Occipital lobe (tissue), 2 donors: ENCODE data around the gene SLC6A3. TPM values are rescaled to one million over a fixed set of nuclear protein-coding genes. Genes with fewer than 3 reads are reported as not detected.
"Not testable (repeated sequence)": the region's sequence is repeated elsewhere in the genome, so short reads cannot be mapped to it uniquely, and the experiment has no call there.

Experiments used
- DNase-seq: peaks from one replicate; lab custom pipeline; 2025; lab: John Stamatoyannopoulos, UW
- total RNA-seq: library from RNA; depleted of rRNA; stranded (reverse); fragments of >200 nt; gene quantifications from one replicate; pipeline ENCODE4 v1.2.3, GENCODE V29; 2014

The SLC6A3 gene
- total RNA-seq, 1 donor from 2014 or later = not detected

- DNase-seq = not testable (repeated sequence)
Measured at GRCh38 chr5:1422522-1422921, 22.7 kb downstream of the SLC6A3 start.

DNA sequence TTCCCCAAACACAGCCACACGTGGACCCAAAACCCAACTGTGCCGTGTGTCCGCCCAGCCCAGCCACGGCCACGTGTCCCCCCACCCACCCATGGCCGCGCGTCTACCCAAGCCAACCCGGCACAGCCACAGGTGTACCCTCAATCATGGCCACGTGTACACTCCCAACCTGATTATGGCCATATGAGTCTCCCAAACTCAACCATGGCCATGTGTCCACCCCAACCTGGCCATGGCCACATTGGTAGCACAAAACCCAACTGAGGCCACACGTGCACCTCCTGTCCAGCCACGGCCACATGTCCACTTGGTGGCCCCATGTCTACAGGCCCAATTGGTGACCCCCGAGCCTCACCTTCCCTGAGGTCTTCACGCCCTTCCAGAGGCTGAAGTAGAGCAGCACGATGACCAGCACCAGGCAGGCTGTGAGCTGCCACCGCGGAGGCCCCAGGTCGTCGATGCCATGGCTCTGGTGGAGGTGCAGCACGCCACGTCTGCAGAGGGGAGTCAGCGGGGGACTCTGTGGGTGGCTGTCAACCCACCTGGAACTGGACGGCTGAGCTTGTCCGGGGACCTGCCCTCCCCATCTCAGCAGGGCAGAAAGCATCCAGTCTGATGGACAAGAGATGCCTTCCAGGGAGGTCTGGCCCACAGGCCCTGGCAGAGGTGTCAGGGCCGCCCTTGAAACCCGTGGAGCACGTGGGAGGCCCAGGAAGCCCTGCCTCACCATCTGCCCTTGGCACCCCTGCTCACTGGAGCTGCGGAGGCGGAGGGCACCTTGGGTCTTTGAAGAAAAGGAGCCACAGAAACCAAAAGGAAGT lies 23.5 kb downstream of the SLC6A3 start:
- DNase-seq = no peak

DNA sequence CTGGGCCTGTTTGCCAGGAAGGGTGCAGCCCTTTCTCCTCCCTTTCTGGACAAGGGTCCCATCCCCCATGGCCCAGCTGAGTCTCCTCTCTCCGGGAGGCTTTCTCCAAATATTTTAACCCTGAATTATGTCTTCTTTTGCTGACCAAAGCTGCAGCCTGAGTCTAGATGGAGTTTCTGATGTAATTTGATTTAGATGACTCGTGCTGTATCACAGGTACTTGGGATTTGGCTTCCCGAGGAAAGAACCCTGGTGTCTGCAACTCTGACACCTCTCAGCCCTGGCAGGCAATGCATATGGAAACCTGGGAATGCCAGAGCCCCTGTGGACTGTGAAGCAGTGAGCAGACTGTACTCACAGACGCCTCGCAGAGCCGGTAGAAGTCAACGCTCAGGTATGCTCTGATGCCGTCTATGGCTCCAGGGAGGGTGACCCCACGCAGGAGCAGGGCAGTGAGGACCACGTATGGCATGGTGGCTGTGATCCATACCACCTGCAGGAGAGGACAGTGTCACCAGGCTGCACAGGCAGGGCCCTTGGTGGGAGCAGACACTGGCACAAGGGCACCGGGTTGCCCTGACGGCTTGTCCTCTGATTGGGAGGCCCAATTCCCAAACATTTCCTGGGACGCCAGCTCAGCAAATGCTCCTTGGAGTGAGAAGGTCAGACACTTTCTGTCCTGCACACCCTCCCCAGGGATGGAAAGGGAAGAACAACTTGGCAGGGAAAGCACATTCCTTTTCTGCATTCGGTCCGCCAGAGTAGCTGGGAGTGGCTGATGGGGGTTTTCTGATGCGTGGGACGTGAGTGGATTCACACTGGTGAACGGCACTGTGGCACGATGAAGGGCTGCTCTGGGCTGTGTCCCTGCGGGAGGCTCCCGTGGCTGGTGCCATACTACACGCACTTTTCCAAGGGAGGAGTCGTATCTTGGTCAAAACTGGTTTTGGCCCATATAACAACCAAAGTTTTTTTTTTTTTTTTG lies 24.7 kb downstream of the SLC6A3 start:
- DNase-seq = no peak

- DNase-seq = no peak
Measured at GRCh38 chr5:1419476-1420210, 25.6 kb downstream of the SLC6A3 start.

DNA sequence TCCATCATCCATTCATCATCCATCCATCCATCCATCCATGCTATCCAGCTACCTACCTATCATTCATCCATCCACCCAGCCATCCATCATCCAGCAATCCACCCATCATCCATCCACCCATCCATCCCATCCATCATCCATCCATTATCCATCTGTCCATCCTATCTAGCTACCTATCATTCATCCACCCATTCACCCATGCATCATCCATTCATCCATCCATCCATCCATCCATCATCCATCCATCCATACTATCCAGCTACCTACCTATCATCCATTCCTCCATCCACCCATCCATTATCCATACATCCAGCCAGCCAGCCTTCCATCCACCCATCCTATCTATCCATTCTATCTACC lies 26.3 kb downstream of the SLC6A3 start:
- DNase-seq = no peak

DNA sequence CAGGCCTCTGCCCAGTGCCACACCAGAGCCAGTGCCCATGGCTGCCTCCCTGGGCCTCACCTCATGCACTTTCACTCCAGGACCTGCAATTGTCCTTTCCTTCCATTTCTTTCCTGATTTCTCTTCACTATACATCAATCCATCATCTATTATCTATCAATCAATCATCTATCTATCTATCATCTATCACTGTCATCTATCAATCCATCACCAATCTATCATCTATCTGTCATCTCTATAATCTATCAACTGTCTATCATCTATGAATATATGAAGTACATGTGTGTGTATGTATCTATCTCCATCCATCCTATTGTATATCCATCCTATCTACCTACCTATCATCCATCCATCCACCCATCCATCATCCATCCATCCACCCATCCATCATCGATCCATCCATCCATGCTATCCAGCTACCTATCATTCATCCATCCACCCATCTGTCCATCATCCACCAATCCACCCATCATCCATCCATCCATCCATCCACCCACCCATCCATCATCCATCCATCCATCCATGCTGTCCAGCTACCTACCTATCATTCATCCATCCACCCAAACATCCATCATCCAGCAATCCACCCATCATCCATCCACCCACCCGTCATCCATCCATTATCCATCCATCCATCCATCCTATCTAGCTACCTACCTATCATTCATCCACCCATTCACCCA lies 26.9 kb downstream of the SLC6A3 start:
- DNase-seq = no peak

DNA sequence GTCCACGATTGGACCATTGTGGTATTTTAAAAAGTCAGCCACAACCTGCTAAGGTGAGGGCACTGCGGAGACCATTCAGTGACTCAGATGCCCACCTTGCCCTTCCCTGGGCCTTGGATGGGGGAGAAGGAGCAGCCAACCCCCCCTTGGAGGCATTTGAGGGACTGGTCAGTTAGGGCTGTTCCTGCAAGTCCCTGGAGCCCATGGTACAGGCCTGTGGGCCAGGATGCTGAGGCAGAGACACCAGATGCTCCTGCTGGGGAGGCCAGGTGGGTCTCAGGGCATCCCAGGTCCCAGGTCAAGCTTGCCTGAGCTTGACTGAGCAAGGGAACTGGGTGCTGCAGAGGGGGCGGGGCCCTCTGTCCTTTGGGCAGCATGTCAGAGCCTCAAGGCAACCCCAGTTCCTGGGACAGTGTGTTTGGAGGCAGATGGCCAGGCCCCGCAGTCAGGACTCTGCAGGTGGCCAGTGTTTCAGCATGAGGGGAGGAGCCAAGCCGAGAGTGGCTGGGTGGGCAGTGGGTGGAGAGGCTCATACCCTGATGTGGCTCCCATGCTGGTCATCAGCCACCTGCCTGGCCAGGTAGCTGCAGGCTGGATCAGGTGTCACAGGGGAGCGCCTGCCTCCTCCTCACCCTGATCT lies 27.5 kb downstream of the SLC6A3 start:
- no peak for DNase-seq

GRCh38 chr5:1416856-1417469 lies 28.3 kb downstream of the SLC6A3 start:
- DNase-seq = no peak

- no peak for DNase-seq
Measured at GRCh38 chr5:1415626-1416360, 29.4 kb downstream of the SLC6A3 start.

DNA sequence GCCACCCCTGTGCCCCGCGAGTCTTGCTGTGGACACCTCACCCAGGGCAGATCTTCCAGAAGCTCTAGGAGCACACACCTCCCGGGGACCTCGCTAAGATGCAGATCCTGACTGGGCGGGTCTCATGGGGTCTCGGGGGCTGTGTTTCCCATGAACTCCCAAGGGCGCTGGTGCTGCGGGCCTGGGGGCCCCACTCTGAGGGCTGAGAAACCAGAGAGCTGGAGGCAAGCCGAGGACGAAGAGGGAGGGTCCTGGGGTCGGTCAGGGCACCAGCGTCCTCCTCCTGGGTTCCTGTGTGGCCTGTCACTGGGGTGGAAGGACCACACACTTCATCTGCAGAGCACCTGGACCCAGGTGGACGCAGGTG lies 30.2 kb downstream of the SLC6A3 start:
- DNase-seq = no peak

DNA sequence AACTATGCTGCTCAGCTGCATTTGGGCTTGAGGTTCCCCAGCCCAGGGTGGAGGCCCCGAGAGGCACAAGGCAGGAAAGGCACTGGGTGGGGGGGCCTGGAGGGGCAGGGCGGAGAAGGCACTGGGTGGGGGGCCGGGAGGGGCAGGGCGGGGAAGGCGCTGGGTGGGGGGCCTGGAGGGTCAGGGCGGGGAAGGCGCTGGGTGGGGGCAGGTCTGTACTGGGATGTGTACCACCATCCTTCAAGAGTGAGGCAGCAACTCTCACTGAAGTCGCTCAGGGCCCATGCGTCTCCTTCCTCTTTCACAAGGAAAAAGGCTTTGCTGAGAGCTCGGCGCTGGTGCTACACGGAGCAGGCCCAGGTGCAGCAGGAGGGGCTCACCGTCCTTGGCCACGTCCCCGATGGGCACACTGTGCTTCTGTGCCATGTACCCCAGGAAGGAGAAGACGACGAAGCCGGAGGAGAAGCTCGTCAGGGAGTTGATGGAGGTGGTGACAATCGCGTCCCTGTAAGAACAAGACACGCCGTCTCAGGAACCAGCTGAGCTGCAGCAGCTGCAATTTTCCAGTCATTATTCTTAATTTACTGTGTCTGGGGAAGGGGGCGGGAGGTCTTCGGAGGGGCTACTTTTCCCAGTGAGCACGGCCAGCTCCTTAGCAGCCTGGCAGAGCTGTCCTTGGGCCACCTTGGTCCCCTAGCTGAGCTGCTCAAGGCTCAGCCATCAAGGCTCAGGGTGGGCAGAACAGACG lies 30.8 kb downstream of the SLC6A3 start:
- no peak for DNase-seq

DNA sequence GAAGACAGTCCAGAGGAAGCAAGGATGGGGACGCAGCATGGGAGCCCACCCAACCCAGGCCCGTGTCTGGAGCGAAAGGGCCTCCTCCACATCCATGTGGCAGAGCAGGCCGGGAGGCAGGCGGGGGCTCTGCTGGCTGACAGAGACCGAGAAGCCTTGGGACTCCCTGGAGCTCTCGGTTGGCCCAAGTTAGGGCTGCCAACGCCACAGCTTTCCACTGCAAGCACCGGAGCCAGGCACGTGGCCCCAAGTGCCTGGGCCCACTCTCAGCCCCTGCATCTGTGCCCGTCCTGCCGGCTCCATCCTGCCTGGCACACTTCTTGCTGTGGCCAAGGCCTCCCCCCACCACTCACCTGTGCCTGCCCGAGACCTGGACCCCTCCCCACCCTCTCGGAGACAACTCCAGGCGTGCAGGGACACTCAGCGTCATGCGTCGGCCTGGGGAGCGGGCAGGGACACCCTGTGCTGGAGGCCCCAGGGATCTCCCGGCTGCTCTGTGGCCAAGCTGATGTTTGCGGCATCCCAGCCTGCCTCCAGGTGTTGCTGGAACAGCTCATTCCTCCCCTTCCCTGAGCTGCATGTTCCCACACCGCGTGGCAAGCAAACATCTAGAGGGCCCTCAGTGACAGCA lies 31.5 kb downstream of the SLC6A3 start:
- no peak for DNase-seq

DNA sequence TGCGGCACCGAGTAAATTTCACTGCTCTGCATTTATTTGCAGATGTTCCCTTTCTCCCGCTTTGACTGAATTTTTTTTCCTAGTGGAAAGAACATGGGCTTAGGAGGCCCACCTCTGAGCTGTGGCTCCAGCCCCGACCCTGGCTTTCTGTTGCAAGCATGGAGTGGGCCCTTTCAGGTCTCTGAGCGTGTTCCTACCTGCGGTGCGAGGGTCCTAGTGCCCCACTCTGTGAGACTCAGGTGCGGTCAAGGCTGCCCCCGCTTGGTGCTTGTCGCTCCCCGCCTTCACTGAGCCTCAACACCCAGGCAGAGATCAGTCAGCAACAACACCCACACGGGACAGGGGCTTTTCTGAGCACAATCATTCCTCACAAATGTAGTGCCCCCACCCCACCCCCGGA lies 32.0 kb downstream of the SLC6A3 start:
- no peak for DNase-seq

GRCh38 chr5:1412621-1413020 lies 32.6 kb downstream of the SLC6A3 start:
- no peak for DNase-seq

DNA sequence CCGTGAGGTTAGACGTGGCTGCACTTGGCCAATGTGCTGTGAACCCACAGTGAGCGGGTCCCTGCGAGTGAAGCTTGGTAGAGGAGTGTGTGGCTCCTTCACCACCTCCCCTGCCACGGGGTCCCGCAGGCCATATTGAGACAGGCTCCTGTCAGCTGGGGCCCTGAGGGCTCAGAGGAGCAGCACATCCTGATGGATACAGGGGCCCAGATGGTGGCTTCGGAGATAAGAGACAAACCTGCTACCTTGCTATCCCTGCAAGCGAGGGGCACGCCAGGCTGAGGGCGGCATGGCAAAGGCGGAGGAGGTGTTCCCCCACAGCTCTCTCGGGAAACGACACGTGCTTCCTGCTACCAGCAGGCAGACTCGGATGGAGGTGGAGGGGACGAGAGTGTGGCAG lies 33.1 kb downstream of the SLC6A3 start:
- no peak for DNase-seq

- no peak for DNase-seq
Measured at GRCh38 chr5:1411099-1411498, 34.1 kb downstream of the SLC6A3 start.

- no peak for DNase-seq
Measured at GRCh38 chr5:1410156-1411014, 34.9 kb downstream of the SLC6A3 start.
